Right renal pelvis (tissue), 4 donors: ENCODE measurements around the gene PIPOX. TPM values are rescaled to one million over a fixed set of nuclear protein-coding genes. Genes with fewer than 3 reads are reported as not detected.

Experiments used
- DNase-seq, 4 donors: peaks; one replicate each; pipeline ENCODE4 v3.0.0-alpha.2; 2013; ENCODE audit warnings: low read depth in 4 of 4, low spot score in 3 of 4, missing footprints in 1 of 4
- polyA plus RNA-seq, 4 donors: library from polyadenylated mRNA; unstranded; fragments of 120-200 nt; gene quantifications; one replicate each; pipeline ENCODE4 v1.2.1, GENCODE V29; 2013; ENCODE audit not compliant: insufficient read length in 4 of 4

Gene PIPOX
- polyA plus RNA-seq, 4 donors: 5.6 to 11.6 (median 9.1) TPM

DNA sequence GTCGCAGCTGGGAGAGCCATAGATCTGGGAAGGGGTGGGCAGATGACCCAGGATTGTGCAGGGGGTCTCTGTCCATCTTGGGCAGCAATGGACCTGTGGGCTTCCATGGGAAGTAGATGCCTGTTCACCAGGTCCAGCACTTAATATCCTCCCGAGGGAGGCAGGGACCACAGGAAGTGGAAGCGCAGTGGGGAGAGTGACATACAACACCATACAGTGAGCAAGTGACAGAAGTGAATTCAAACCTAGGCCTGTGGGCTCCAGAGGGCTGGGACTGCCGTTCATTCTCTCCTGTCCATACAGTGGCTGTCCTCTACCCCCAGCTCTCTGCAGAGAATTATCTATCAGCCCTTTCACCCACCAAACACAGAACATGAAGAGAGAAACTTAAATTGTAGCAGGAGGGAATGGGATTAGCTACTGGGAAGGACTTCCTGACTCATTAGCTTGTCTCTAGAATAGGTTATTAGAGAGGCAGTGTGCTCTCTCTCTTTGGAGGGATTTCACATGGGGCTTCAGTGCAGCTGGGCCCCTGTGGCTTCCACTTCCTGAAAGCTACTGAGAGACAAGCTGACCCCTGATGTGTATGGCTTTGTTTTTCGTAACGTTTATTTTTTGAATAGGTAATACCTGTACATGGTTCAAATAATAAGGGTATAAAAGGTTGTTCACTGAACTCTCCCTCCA lies 24.0 kb upstream of the PIPOX start:
- DNase-seq: no peak

DNA sequence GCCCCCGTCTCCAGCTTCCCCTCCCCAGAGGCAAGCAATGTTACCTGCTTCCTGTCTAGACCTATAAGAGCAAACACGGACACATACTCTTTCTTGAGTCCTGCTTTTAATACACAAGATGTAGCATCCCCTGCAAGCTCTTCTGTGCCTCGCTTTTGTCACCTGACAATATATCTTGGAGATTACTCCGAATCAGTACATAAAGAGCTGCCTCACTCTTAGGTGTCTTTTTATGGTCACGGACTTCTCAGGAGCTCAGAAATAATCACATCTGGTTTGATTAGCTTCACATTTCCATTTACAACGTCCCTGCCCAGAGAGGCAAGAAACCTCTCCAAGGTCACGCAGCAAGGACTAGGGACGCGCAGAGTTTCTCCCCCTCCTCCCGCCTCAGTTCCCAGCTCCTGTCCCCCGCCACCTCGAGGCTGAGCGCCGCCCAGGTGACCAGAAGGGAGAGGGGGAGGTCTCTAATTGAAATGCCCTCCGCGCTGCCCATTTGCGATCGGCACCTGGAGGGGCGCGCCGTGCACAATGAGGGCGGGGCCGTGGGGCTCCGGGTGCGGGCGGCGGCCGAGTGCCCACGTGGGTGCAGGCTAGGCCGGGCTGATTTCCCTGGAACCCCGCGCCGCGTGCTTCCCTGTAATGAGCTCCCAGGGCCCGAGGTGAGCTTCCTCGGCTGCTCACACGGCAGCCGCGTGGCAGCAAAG lies 23.3 kb upstream of the PIPOX start:
- DNase-seq: no peak

DNA sequence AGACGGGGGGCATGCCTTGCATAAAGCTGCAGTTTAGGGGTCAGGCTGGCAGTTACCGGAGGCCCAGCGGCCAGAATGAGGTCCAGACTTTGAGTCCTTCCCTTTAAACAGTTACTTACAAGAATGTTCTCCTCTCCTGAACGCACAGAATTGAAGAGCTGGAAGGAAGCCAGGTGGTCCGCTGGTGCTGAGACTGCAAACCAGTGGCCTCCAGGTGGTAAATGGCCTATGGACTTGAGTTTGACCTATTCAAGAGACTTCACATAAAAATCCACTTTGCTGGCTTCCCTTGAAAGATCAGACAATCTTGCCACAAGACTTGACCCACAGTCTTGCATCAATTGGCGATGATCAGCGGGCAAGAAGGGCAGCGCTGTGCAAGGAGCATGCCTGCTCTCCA lies 22.4 kb upstream of the PIPOX start:
- no peak for DNase-seq

DNA sequence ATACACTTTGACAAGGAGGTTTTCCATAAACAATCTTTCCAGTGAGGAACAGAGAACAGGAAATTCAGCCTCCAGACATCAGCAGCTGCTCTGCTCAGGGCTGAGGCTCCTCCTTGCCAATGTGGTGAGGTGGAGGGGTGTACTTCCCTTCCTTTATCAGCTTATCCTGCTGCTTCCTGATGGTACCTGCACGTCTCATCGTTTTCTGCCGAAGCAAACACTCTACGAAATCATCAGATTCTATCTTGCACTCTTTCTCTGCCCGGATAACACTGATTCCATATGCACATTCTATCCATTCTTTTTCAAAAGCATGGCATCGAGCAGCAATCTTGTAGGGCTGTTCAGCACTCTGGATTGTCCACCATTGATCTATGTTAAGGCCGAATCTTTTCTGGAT lies 21.7 kb upstream of the PIPOX start:
- DNase-seq: no peak

DNA sequence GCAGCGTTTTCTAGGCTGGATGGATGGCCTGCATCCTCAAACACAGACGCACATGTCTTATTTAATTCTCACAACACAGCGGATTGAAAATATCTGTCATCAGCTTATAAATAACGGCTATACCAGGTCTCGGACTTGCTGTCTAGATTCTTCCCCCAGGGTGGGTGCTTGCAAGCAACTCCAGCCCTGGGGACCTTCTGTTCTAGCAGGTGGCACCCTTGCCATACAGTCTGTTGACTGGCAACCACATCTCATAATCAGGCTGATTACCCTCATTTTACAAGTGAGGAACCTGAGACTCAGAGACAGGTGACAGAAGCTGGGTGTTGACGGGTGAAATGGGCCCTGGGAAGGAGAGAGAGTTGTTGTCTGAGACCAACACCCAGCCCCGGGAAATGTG lies 20.9 kb upstream of the PIPOX start:
- no peak for DNase-seq

DNA sequence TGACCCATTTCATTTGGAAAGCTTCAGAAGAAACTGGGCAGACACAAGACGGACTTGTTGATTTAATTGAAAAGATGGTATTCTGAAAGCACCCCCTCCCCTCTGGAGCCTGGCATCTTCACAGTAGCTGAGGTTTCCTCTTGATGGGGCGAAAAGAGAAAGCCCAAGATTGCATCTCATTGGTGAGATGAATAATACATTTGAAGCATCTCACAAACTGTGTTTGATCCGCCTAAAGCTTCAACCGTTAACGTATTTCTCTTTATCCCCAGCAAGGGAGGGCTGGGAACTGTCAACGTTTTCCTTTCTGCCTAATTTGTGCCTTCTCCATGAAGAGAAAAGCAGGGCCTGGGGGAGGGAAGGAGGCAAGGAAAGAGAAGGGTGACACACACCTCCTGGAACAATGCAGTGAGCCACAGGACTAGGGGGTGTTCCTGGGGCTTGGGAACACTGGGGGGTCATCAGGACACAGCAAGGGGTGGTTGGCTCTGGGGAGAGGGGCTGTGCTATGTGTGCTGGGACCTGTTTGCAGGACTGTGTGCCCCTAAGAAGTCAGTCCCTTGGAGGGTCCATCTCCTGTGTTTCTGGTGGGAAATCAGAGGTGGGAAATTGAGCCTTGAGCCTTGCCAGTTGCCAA lies 18.5 kb upstream of the PIPOX start:
- no peak for DNase-seq

DNA sequence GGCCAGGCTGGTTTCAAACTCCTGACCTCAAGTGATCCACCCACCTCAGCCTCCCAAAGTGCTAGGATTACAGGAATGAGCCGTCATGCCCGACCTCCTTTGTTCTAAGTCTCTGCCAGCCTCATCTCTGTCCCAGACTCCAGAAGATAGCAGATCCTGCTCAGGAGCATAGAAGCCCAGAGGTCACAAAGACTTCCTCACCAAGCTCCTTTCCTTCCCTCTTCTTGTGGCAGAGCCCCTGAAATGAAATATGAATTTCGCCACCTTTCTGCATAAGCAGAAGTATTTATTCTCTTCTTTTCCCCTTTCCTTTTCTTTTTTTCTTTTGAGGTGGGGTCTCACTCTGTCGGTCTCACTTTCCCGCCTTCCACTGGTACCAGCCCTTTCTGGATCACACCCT lies 11.5 kb upstream of the PIPOX start:
- DNase-seq: no peak

DNA sequence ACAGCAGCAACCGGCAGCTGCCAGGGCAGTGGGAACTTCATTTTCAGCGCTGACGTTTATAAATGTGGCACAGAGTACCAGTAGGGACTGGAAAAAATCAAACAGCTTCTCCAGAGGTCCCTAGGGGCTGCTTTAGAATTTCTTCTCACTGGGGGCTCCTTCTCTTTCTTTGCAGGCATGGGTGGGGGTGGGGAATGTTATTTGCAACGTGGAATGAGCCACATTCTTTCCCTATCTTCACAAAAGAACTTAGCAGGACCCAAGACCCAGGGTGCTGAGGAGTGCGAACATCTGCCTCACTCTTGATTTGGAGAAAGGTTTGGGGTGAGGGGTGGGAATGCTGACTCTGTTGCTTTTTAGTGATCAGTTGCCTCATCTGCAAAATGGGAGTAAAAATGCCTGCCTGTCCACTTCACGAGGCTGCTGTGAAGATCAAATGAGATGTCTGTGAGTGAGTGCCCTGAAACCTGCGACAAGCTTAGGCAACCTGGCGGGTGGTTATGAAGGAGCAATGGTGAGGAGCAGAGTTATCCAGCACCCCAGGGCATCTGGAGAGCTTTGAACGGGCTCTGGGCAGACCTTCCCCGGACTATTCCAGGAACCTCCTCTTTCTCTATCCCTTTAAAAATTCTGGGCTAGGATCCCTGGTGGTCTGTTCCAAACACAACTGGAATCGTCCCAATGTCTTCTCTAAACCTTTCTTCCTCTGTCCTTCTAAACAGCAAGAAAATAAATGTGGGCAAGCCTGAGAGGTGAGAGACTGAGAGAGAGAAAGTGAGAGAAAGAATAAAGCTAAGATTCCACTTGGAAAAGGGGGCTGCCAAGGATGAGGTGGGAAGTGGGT lies 10.7 kb upstream of the PIPOX start:
- no peak for DNase-seq

DNA sequence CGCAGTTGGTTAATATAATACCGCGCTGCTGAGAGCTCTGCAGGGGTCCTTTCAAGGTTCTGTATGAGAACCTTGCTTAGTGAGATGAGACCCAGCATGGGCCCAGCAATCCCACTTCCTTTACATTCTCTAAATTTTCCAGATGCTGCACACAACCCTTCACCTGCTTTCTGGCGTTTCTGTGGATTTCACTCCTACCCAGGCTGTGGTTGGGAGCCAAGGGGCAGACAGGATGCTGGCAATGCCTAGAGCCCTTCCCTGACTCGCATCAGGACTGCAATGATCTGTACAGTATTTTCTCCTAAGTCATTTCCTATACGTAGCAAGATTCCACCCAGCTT lies 10.1 kb upstream of the PIPOX start:
- no peak for DNase-seq

DNA sequence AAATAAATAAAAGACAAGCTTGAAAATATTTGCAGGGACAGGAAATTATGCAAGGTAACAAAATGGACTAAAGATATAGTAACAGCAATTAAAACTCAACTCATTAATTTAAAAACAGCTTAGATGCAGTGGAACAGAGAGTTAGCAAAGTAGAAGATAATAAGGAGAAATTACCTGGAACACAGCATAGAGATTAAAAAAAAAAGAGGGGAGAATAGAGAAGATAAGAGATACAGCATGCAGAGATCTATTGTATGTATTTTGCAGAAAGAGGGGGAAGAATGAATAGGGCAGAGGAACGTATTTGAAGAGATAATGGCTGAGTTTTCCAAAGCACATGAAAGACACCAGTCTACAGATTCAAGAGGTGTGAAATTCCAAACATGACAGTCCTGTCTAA lies 8.4 kb upstream of the PIPOX start:
- no peak for DNase-seq

DNA sequence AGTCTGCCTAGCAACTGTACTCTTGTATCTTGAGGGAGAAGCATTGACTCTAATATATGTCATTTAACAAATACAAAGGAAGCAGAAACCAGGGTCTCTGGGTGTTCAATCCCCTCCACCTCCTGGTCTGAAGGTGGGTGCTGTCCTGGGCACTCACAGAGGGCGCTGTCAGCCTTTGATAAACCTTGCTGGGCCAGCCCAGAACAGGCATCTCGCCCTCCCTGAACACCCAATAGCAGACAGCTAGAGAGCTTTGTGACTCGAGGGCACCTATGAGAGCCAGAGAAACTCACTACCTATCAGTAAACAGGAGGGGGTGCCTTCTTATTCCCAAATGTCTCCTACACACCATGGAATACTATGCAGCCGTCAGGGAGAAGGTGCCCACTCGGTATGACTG lies 6.4 kb upstream of the PIPOX start:
- DNase-seq: no peak

DNA sequence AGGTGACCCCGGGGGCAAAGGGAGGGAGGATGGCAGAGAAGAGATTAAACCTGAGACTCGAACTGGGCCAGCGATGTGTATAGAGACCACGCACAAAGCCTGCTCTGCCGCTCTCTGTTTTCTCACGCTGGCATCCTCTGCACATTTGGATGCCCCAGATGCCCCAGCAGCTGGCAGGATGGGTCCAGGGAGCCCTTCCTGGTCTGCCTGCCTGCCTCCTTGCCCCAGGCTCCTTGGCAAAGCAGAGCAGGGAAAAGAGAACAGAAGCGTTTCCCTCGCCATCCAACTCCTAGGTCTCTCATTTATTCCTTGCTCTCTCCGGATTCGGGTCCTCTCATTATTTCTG lies 5.2 kb upstream of the PIPOX start:
- DNase-seq: no peak

DNA sequence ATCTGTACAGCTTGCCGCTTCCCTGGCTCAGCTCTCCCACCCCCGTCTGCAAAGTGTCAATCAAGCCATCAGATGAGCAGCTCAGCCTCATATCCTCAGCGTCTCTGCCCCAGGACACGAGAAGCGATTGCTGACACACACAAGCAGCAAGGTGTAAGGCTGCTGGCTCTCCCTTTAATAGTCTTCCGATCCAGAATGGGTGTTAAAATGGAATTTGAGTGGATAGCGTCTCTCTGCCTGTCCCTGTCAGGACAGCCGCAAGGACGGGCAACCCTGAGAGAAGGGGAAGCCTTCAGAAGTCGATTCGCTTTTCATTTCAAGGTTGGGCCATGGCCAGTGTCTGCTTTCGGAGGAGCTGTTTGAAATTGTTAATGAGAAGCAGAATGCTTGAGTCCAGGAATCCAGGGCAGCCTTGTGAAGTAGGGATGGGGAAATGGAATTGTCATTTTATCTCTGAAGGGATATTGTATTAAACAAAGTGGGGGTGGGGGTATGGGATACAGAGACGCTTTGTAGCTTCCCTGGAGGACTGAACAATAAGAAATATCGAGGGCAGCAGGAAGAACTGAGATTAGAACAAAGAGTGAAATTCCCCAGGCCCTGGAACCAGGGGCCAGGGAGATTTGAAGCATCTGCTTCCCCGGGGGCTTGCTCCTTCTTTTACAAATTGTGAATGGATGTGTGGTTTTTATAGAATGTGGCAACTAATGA lies 4.7 kb upstream of the PIPOX start:
- DNase-seq: no peak

DNA sequence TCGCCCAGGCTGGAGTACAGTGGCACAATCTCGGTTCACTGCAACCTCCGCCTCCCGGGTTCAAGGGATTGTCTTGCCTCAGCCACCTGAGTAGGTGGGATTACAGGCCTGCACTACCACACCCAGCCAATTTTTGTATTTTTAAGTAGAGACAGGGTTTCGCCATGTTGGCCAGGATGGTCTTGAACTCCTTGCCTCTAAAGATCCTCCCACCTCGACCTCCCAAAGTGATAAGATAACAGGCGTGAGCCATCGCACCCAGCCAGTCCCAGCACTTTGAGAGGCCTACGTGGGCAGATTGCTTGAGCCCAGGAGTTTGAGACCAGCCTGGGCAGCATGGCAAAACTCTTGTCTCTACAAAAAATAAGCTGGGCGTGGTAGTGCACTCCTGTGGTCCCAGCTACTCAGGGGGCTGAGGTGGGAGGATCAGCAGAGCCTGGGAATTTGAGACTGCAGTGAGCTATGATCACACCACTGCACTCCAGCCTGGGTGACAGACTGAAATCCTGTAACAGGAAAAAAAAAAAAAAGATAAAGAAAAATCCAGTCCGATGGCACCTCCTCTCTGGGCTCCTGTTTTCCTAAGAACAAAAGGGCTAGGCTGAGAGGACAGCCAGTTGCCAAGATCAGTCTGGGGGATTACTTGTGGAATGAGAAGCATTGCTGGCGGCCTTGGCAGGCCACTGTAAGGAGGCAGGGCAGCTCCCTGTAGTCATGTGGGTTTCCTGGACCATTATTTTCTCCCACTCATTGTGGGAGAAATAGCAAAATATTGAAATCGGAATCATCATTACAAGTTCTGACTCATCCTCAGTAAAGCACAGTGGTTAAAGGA lies 3.0 kb upstream of the PIPOX start:
- no peak for DNase-seq

DNA sequence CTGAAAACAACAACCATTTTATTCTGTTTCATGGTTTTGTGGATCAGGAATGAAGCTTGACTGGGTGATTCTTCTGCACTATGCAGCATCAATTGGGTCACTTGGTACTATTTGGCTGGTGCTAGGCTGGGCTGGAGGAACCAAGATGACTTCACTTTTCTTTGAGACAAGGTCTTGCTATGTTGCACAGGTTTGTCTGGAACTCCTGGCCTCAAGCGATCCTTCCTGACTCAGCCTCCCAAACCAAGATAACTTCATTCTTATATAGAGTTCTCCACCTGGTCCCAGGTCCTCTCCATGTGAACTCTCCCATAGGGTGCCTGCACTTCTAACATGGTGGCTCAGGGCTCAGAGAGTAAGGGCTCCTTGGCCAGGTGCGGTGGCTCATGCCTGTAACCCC lies 1.9 kb upstream of the PIPOX start:
- no peak for DNase-seq

DNA sequence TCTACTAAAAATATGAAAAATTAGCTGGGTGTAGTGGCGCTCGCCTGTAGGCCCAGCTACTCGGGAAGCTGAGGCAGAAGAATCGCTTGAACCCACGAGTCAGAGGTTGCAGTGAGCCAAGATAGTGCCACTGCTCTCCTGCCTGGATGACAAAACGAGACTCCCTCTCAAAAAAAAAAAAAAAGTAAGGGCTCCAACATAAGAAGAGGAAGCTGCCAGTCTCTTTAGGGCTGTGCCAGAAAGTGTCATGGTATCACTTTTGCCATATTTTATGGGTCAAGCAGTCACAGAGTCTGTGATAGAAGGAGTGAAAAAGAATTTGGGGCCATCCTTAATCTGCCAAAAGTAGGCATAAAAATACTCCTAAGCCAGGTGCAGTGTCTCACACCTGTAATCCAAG lies 1.4 kb upstream of the PIPOX start:
- no peak for DNase-seq

DNA sequence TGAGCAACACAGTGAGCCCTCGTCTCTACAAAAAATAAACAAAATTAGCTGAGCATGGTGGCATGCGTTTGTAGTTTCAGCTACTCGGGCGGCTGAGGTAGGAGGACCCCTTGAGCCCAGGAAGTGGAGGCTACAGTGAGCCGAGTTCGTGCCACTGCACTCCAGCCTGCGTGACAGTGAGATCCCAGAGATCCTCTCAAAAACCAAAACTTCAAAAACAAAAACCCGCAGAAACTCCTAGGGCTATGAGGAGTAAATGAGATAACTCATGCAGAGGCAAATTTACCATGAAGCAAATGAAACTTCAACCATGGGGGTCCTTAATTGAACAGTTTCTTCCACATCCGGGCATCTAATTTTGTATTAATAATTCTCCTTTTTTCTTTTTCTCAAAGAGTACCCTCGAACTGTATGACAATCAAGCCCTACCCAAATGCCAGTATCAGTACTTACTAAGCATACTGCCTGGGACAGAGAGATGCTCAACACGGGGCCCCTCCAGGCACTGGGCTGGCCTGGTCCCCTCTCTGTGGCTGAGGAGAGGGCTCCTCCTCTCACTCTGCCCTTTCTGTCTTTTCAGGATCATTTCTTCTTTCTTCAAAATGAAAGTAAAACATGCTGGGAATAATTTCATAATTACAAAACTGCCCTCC lies 789 bp upstream of the PIPOX start:
- DNase-seq: no peak

DNA sequence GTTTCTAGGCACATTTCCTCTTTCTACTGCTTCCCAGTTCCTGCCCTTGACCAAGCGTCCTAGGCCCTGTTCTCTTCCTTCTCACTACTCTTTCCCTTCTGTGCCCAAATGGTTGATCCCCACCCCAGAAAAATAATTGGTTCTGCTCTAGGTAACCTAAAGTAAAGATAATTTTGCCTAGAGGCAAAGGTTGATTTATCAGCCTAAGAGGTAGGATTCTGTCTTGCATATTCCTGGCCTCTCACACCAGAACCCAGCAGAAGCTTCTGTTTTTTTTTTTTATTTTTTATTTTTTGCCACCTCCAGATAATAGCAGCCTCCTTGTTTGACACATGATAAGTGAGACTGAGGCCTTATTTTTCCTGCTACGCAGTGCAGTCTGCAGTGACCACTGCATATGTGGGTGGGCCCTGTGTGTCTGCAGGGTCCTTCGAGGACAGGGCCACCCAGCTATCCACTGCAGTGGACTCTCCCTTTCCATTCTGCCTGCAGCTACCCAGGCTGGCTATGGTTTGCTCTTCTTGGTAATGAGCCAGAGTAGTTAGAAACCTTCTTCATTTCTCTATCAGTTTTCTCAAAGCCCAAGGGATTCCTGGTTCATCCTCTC lies 701 bp downstream of the PIPOX start:
- DNase-seq: no peak

DNA sequence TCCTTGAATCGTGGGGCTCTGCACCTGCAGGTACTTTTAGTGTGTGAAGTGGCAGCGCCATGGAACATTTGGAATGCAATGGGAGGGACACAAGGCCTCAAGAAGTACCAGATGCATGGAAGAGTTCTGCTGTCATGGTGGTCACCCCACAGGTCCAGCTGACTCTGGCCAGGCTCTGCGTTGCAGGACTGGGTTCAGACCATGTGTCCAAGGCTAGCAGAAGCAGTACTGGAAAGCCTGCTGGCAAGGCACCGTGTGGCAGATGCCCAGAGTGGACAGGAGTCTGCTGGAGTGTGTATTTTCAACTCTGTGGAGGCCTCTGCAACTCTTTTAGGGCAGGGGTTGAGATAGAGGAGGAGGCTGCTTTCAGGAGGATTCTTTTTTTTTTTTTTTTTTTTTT lies 2.1 kb downstream of the PIPOX start:
- DNase-seq: no peak
